Fibroblast of lung (primary cell): Measurements from ENCODE around the gene AKAP6.

Experiments used
- CTCF ChIP-seq, 2 donors: IDR thresholded peaks in 1 of 2; conservative IDR thresholded peaks in 1 of 2; 1 replicate in 1 of 2; 2 replicates in 1 of 2; pipeline ENCODE4 v1.5.1; 2011 to 2012; ENCODE audit warnings: low read length in 2 of 2, control low read depth in 1 of 2, inconsistent platforms in 1 of 2, low read depth in 1 of 2, mild to moderate bottlenecking in 1 of 2
- EZH2 ChIP-seq: IDR thresholded peaks from 2 replicates; pipeline ENCODE4 v1.5.1; 2012; ENCODE audit warnings: low read length, control low read depth, mild to moderate bottlenecking; ENCODE audit errors: missing control alignments

GRCh38 chr14:32657081-32657480, 328.0 kb downstream of the AKAP6 start:
- TF ChIP-seq CTCF (conservative IDR thresholded peaks at IDR 0.05 in 1 of 2, IDR thresholded peaks at IDR 0.05 in 1 of 2; ENCODE audit: low read depth in 1 of 2, low read length in 2 of 2): no peak
- no peak for TF ChIP-seq EZH2
